H1 (cell line): ENCODE data around the gene LRRC39.

Experiments
- BRCA1 ChIP-seq: IDR thresholded peaks from 2 replicates; pipeline ENCODE4 v1.6.1; 2012; ENCODE audit warnings: low read depth, low read length, improper control_type of control experiment
- CBX8 ChIP-seq: fragments of 300-800, 300-1000 bp; sonication (generic); IDR thresholded peaks from 2 replicates; pipeline ENCODE4 v1.7.1; 2016; ENCODE audit warnings: low read depth, low read length, borderline replicate concordance
- CREB1 ChIP-seq: IDR thresholded peaks from 2 replicates; pipeline ENCODE4 v1.6.1; 2012; ENCODE audit warnings: inconsistent platforms
- EP300 ChIP-seq, 2 experiments: IDR thresholded peaks; 1 replicate in 1 of 2; 2 replicates in 1 of 2; pipeline ENCODE4 v1.6.1; 2011 to 2012; ENCODE audit warnings: low read depth in 2 of 2, low read length in 2 of 2, mild to moderate bottlenecking in 2 of 2, borderline replicate concordance in 1 of 2, inconsistent platforms in 1 of 2, moderate library complexity in 1 of 2
- EZH2 ChIP-seq: fragments of 200-600 bp; sonication (generic); IDR thresholded peaks from 2 replicates; pipeline ENCODE4 v1.7.1; 2012; ENCODE audit warnings: low read depth, mild to moderate bottlenecking, moderate library complexity, low read length, inconsistent platforms; ENCODE audit not compliant: severe bottlenecking
- MAX ChIP-seq: IDR thresholded peaks from 2 replicates; pipeline ENCODE4 v1.6.1; 2012; ENCODE audit warnings: inconsistent platforms
- PHF8 ChIP-seq: fragments of 200-600 bp; sonication (generic); conservative IDR thresholded peaks from 2 replicates; pipeline ENCODE4 v1.7.1; 2012; ENCODE audit warnings: low read depth, mild to moderate bottlenecking, inconsistent platforms, low read length, moderate library complexity
- POLR2A ChIP-seq, 2 experiments: IDR thresholded peaks; 1 replicate in 1 of 2; 2 replicates in 1 of 2; pipeline ENCODE4 v1.6.1; 2011; ENCODE audit warnings: low read depth in 2 of 2, low read length in 2 of 2, mild to moderate bottlenecking in 2 of 2; ENCODE audit errors: control extremely low read depth in 1 of 2
- RFX5 ChIP-seq: IDR thresholded peaks from 2 replicates; pipeline ENCODE4 v1.6.1; 2011; ENCODE audit warnings: low read depth, low read length, improper control_type of control experiment, borderline replicate concordance
- RNF2 ChIP-seq: fragments of 200-900, 300-1000 bp; sonication (generic); IDR thresholded peaks from 2 replicates; pipeline ENCODE4 v1.7.1; 2016; ENCODE audit warnings: borderline replicate concordance, low read depth, mild to moderate bottlenecking, antibody characterized with exemption, low read length; ENCODE audit not compliant: poor library complexity, severe bottlenecking; ENCODE audit errors: missing control alignments
- SIN3A ChIP-seq, 2 experiments: IDR thresholded peaks in 1 of 2; conservative IDR thresholded peaks in 1 of 2; 2 replicates each; pipeline ENCODE4 v1.6.1; 2011 to 2012; ENCODE audit warnings: low read length in 2 of 2, improper control_type of control experiment in 1 of 2, low read depth in 1 of 2, mild to moderate bottlenecking in 1 of 2
- SUZ12 ChIP-seq: fragments of 200-600 bp; sonication (generic); IDR thresholded peaks from 2 replicates; pipeline ENCODE4 v1.6.1; 2012; ENCODE audit warnings: mild to moderate bottlenecking, inconsistent platforms, low read length, moderate library complexity, mixed read lengths
- TAF1 ChIP-seq: IDR thresholded peaks from 2 replicates; pipeline ENCODE4 v1.6.1; 2011; ENCODE audit warnings: mild to moderate bottlenecking, low read depth, low read length
- TF ChIP-seq, protein P1 (sequence below), 3 experiments: IDR thresholded peaks; 1 replicate in 2 of 3; 2 replicates in 1 of 3; pipeline versions ENCODE4 v1.5.1 to v1.6.1; 2011; ENCODE audit warnings: low read length in 3 of 3, mild to moderate bottlenecking in 3 of 3, inconsistent platforms in 2 of 3, low read depth in 1 of 3, moderate library complexity in 1 of 3; ENCODE audit not compliant: insufficient read depth in 1 of 3; ENCODE audit errors: control extremely low read depth in 1 of 3

- peak; percentile 89 for TF ChIP-seq TAF1
- TF ChIP-seq SIN3A (conservative IDR thresholded peaks at IDR 0.05 in 1 of 2, IDR thresholded peaks at IDR 0.05 in 1 of 2; ENCODE audit: low read depth in 1 of 2, low read length in 2 of 2) = peak; percentile 86 to 90
- peak in 1 of 2 experiments; percentile 77; a peak in 2 of 3 replicates for TF ChIP-seq POLR2A (IDR thresholded peaks at IDR 0.05; ENCODE audit: control extremely low read depth in 1 of 2, low read depth in 2 of 2, low read length in 2 of 2)
- peak in 1 of 2 experiments; percentile 58; a peak in 1 of 3 replicates for TF ChIP-seq EP300 (IDR thresholded peaks at IDR 0.05; ENCODE audit: borderline replicate concordance in 1 of 2, low read depth in 2 of 2, low read length in 2 of 2)
- TF ChIP-seq CREB1 = peak; percentile 69
- no peak for TF ChIP-seq SUZ12
- TF ChIP-seq, protein P1, sequence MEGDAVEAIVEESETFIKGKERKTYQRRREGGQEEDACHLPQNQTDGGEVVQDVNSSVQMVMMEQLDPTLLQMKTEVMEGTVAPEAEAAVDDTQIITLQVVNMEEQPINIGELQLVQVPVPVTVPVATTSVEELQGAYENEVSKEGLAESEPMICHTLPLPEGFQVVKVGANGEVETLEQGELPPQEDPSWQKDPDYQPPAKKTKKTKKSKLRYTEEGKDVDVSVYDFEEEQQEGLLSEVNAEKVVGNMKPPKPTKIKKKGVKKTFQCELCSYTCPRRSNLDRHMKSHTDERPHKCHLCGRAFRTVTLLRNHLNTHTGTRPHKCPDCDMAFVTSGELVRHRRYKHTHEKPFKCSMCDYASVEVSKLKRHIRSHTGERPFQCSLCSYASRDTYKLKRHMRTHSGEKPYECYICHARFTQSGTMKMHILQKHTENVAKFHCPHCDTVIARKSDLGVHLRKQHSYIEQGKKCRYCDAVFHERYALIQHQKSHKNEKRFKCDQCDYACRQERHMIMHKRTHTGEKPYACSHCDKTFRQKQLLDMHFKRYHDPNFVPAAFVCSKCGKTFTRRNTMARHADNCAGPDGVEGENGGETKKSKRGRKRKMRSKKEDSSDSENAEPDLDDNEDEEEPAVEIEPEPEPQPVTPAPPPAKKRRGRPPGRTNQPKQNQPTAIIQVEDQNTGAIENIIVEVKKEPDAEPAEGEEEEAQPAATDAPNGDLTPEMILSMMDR (IDR thresholded peaks at IDR 0.05; ENCODE audit: control extremely low read depth in 1 of 3, insufficient read depth in 1 of 3, low read depth in 1 of 3, low read length in 3 of 3) = no peak
- TF ChIP-seq BRCA1 = no peak
- TF ChIP-seq PHF8 = peak; percentile 91
- no peak for TF ChIP-seq CBX8
- TF ChIP-seq EZH2 = no peak
- no peak for TF ChIP-seq RFX5
- TF ChIP-seq MAX = peak; percentile 94
- no peak for TF ChIP-seq RNF2
Measured at GRCh38 chr1:100132566-100133477, 45.2 kb downstream of the LRRC39 start, which contains the start of the genes SASS6 and TRMT13.
